ENCODE results near the gene TAS2R14. TPM values are rescaled to one million over a fixed set of nuclear protein-coding genes. Genes with fewer than 3 reads are reported as not detected.

Gene TAS2R14
- total and polyA plus RNA-seq, 2 of the 8 experiments (the other 6 are each of a cell fraction or from before 2014, with no cell fraction given) = 0.80 to 1.1 TPM

DNA sequence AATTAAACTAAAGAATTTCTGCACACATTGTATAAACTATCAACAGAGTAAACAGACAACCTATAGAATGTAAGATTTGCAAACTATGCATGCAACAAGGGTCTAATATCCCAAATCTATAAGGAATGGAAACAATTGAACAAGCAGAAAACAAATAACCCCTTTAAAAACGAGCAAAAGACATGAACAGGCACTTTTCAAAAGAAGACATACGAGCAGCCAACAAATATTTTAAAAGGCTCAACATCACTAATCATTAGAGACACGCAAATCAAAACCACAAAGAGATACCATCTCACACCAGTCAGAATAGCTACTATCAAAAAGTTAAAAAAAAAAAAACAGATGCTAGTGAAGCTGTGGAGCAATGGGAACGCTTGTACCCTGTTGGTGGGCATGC, 34.4 kb downstream of the TAS2R14 start:
- ChIA-PET CTCF (ENCODE audit: partially characterized antibody) (no interaction called here), POLR2A (ENCODE audit: partially characterized antibody) (no interaction called here)
- 93% methylated on average over 4 of the region's 4 CpGs; no CpG with 5 or more reads in 1 of the 2 experiments for WGBS, 2 experiments (ENCODE audit: extremely low coverage in 1 of 2, insufficient coverage in 1 of 2, insufficient read length in 1 of 2, insufficient replicate concordance in 2 of 2, low coverage in 1 of 2, low lambda C conversion rate in 2 of 2, missing lambda C conversion rate in 1 of 2)
- TF ChIP-seq MAFK (IDR thresholded peaks at IDR 0.05; ENCODE audit: low read depth, low read length) = no peak
- no peak for TF ChIP-seq BACH1 (IDR thresholded peaks at IDR 0.05; ENCODE audit: low read length)

More for the DNA sequence above, 34.4 kb downstream of the TAS2R14 start:
- no peak overlapping the region for H2AFZ ChIP-seq (ENCODE audit: low read length)
- no peak overlapping the region for H2BK20ac ChIP-seq (ENCODE audit: low read length)
- no peak overlapping the region for H3K23ac ChIP-seq (ENCODE audit: insufficient read length)
- H3K56ac ChIP-seq (replicated peaks; ENCODE audit: insufficient read length, low read depth, low read length) = no peak overlapping the region
- H4K8ac ChIP-seq (ENCODE audit: extremely low read depth, insufficient read depth, low read length) = no peak overlapping the region
- H3K9ac ChIP-seq (replicated peaks in 1 of 4; ENCODE audit: extremely low read depth in 1 of 4, low read depth in 3 of 4, low read length in 3 of 4) = no peak overlapping the region
- peaks cover 0 to 4% of the 10 kb centered on the region in 2 experiments; a peak in 1 of 4 replicates for H3K9me3 ChIP-seq (ENCODE audit: insufficient read depth in 2 of 2, low read depth in 1 of 2, low read length in 1 of 2)
- no peak overlapping the region for H2BK12ac ChIP-seq (ENCODE audit: low read depth, low read length)
- no peaks in the 10 kb centered on the region; the same call in 1 of the 2 replicates for H3K79me1 ChIP-seq (ENCODE audit: low read depth, low read length)
- no peak overlapping the region for H2BK5ac ChIP-seq (ENCODE audit: low read depth, low read length)
- H2AK5ac ChIP-seq (ENCODE audit: low read depth, low read length) = no peak overlapping the region
- no peak for DNase-seq (ENCODE audit: low read depth in 1 of 2, low spot score in 2 of 2)
- H3K4me1 ChIP-seq (replicated peaks in 1 of 4; ENCODE audit: control insufficient read depth in 3 of 4, insufficient read depth in 4 of 4, low read length in 3 of 4) = no peaks in the 10 kb centered on the region
- H3K23me2 ChIP-seq (ENCODE audit: low read depth, low read length) = no peaks in the 10 kb centered on the region
- H3K4me3 ChIP-seq (ENCODE audit: extremely low read depth in 1 of 4, insufficient read depth in 2 of 4, low read depth in 3 of 4, low read length in 4 of 4) = no peak overlapping the region
- no peak overlapping the region for H3K4ac ChIP-seq (replicated peaks; ENCODE audit: insufficient read length, low read depth, low read length)
- no peaks in the 10 kb centered on the region for H3K79me2 ChIP-seq (ENCODE audit: control insufficient read depth in 1 of 2, insufficient read depth in 2 of 2, low read length in 2 of 2)
- H2BK15ac ChIP-seq (ENCODE audit: low read length) = no peak overlapping the region
- no peak overlapping the region for H3K14ac ChIP-seq (ENCODE audit: insufficient read length)
- H4K20me1 ChIP-seq (replicated peaks in 1 of 2; ENCODE audit: control insufficient read depth in 1 of 2, insufficient read depth in 2 of 2, low read length in 2 of 2) = no peaks in the 10 kb centered on the region
- no peak overlapping the region for H2BK120ac ChIP-seq (replicated peaks; ENCODE audit: low read depth, low read length)
- no peaks in the 10 kb centered on the region for H3K27me3 ChIP-seq (replicated peaks in 1 of 4; ENCODE audit: control insufficient read depth in 3 of 4, extremely low read depth in 1 of 4, insufficient read depth in 3 of 4, low read length in 3 of 4)
- FAIRE-seq = no peak
- no peak overlapping the region for H4K91ac ChIP-seq (replicated peaks; ENCODE audit: insufficient read length, low read length)
- no peak overlapping the region for H3K27ac ChIP-seq (ENCODE audit: low read depth, low read length)
- H3K18ac ChIP-seq (ENCODE audit: extremely low read depth, low read length) = no peak overlapping the region
- no peaks in the 10 kb centered on the region; a peak in 1 of 8 replicates for H3K36me3 ChIP-seq (ENCODE audit: control insufficient read depth in 2 of 4, insufficient read depth in 4 of 4, low read length in 3 of 4)
- H4K5ac ChIP-seq (ENCODE audit: insufficient read length, low read depth, low read length) = no peak overlapping the region
- H3K4me2 ChIP-seq (ENCODE audit: insufficient read depth in 1 of 2, low read depth in 2 of 2, low read length in 2 of 2) = no peak overlapping the region

Data from H1 (cell line).